Measurements from ENCODE around the gene TSPAN4.

TSPAN4 gene

DNA sequence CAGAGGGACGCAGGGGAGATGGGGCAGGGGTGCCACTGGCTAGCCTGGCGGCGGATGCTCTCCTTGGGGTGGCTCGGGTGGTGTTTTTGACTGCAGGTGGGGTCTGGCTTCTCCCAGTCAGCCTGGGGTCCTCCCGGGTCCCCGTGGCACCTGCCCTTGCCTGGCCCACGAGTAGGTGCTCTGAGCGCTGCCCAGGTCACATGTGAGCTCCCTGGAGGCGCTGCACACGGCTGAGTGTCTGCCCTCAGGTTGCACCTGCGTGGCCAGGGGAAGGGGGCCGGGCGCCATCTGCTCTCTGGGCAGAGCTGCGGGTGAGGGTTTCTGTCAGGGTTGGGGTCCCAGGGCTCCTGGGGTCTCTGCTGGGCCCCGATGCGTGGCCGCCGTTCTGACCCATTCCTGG is 5.2 kb downstream of the TSPAN4 start:
- peaks cover 28% of the 10 kb centered on the region for H3K4me1 ChIP-seq (ENCODE audit: low read depth, poor library complexity, severe bottlenecking)
- H3K4me3 ChIP-seq (IDR thresholded peaks at IDR 0.05; ENCODE audit: insufficient read depth, low read depth, low read length) = no peak overlapping the region
- no peak overlapping the region for H3K4me2 ChIP-seq
- no peak overlapping the region for H3K9ac ChIP-seq
- no peak overlapping the region for H3K27ac ChIP-seq
- no peaks in the 10 kb centered on the region for H3K36me3 ChIP-seq (ENCODE audit: insufficient read depth)
- TF ChIP-seq, protein P1, sequence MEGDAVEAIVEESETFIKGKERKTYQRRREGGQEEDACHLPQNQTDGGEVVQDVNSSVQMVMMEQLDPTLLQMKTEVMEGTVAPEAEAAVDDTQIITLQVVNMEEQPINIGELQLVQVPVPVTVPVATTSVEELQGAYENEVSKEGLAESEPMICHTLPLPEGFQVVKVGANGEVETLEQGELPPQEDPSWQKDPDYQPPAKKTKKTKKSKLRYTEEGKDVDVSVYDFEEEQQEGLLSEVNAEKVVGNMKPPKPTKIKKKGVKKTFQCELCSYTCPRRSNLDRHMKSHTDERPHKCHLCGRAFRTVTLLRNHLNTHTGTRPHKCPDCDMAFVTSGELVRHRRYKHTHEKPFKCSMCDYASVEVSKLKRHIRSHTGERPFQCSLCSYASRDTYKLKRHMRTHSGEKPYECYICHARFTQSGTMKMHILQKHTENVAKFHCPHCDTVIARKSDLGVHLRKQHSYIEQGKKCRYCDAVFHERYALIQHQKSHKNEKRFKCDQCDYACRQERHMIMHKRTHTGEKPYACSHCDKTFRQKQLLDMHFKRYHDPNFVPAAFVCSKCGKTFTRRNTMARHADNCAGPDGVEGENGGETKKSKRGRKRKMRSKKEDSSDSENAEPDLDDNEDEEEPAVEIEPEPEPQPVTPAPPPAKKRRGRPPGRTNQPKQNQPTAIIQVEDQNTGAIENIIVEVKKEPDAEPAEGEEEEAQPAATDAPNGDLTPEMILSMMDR (conservative IDR thresholded peaks at IDR 0.05; ENCODE audit: low read depth, low read length) = no peak
- H4K20me1 ChIP-seq (ENCODE audit: insufficient read depth) = no peaks in the 10 kb centered on the region
- no peaks in the 10 kb centered on the region for H3K79me2 ChIP-seq (ENCODE audit: insufficient read depth, low read depth)
- no peak overlapping the region for H2AFZ ChIP-seq (ENCODE audit: low read depth)
- peaks cover 26% of the 10 kb centered on the region; the same call in 1 of the 2 replicates for H3K27me3 ChIP-seq (ENCODE audit: insufficient read depth, low read depth)

DNA sequence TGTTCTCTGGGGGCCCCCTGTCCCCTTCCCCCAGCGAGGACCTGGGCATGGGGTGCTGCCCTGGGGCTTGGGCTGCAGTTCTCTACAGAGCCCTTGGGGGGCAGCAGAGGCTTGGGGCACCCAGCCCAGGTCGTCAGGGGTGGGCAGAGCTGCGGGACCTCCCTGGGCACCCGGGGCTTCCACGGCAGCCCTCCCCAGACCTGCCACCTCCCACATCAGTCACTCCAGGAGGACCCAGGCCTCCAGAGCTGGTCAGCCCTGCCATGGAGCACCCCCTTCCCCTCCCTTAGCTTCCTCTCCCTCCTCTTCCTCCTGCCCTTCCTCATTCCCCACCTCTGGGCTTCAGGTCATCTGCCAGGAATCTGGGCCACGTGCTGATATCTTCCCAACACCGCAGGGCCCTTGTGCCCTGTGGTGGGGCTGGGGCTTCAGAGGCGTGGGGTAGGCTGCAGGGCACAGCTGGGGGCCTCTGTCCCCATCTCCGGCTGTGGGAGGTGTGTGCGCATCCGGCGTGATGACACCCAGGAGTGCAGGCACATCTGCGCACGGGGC is 5.8 kb downstream of the TSPAN4 start:
- TF ChIP-seq, protein P1 (conservative IDR thresholded peaks at IDR 0.05; ENCODE audit: low read depth, low read length) = peak; percentile 79
- Histone ChIP-seq H3K27me3 (ENCODE audit: insufficient read depth, low read depth) (peaks cover 26% of the 10 kb centered on the region; the same call in 1 of the 2 replicates), H3K36me3 (ENCODE audit: insufficient read depth) (no peaks in the 10 kb centered on the region), H3K79me2 (ENCODE audit: insufficient read depth, low read depth) (no peaks in the 10 kb centered on the region), H3K27ac (no peak overlapping the region), H4K20me1 (ENCODE audit: insufficient read depth) (no peaks in the 10 kb centered on the region), H2AFZ (ENCODE audit: low read depth) (0 out of 2 replicates have a peak overlapping the region, but pooled peaks have one; percentile 49), H3K4me1 (ENCODE audit: low read depth, poor library complexity, severe bottlenecking) (peaks cover 28% of the 10 kb centered on the region), H3K4me3 (IDR thresholded peaks at IDR 0.05; ENCODE audit: insufficient read depth, low read depth, low read length) (no peak overlapping the region), H3K4me2 (peak overlapping the region; percentile 60), H3K9ac (no peak overlapping the region)

DNA sequence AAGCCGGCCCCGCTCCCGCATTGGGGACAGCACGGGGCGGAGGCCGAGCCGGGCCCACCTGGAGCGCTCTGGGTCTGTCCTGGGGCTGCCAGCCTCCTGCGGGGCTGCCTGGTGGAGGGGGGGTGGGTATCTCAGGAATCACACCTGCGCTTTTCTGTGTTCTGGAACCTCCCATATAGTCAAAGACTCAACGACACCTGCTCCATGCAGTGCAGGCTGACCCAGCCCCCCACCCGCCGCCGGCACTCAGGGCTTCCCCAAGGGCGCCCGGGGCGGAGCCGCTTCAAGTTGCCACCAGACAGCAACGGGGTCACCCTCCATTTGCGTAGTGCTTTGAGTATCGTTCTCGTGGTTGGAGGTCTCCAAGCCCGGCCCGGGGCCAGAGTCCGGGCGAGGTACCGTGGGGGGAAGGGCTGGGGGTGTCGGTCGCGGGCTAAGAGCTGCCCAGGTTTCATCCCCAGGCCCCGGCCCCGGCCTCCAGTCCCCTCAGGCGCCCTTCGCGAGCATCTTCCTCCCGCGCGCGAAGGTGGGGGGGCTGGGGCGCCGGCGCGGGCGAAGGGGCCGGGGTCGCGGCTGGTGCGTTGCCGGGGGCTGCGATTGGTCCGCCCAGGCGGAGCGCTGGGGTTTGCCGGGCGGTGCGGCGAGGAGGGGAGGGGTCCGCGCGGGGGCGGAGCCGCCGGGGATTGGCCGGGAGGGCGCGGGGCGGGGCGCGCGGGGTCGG is 6.6 kb downstream of the TSPAN4 start:
- no peak overlapping the region for H3K9ac ChIP-seq
- no peak overlapping the region for H3K27ac ChIP-seq
- no peaks in the 10 kb centered on the region for H3K79me2 ChIP-seq (ENCODE audit: insufficient read depth, low read depth)
- TF ChIP-seq, protein P1 (conservative IDR thresholded peaks at IDR 0.05; ENCODE audit: low read depth, low read length) = no peak
- H3K4me3 ChIP-seq (IDR thresholded peaks at IDR 0.05; ENCODE audit: insufficient read depth, low read depth, low read length) = no peak overlapping the region
- peaks cover 26% of the 10 kb centered on the region; the same call in 1 of the 2 replicates for H3K27me3 ChIP-seq (ENCODE audit: insufficient read depth, low read depth)
- peak overlapping the region; percentile 49; the same call in 1 of the 2 replicates for H2AFZ ChIP-seq (ENCODE audit: low read depth)
- no peaks in the 10 kb centered on the region for H4K20me1 ChIP-seq (ENCODE audit: insufficient read depth)
- H3K4me2 ChIP-seq = peak overlapping the region; percentile 60
- no peaks in the 10 kb centered on the region for H3K36me3 ChIP-seq (ENCODE audit: insufficient read depth)
- peaks cover 22% of the 10 kb centered on the region for H3K4me1 ChIP-seq (ENCODE audit: low read depth, poor library complexity, severe bottlenecking)

DNA sequence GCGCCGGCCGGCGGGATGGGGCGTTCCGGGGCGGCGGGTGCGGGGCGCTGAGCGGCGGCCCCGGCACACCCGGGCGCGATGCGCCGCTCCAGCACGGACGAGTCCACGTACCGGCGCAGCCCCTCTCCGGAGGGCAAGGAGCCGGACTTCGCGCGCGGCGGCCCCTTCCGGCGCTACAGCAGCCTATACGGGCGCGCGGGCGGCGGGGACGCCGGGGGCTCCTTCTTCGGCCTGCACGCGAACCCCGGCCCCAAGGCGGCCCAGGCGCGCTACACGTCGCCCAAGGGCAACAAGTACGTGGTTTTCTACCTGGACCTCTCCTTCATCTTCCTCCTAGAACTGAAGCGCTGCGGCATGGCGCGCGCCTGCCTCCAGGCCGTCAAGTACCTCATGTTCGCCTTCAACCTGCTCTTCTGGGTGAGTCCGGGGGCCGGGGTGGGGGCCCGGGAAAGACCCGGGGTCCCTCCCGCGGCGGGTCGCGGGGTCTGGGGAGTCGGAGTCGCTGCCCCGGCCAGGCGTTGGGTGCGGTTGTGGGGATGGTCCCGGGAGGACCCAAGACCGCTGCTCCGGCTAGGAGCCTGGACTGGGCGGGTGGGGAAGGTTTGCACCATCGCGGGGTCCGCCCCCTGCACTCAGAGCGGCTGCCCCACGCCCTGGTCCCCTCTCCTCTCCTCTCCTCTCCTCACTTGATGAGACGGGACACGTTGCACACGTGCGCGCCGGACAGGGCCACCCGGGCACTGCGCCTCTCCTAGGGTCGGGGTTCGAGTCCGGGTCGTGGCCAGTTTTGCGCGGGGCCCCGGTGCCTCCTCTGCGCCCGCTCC is 7.5 kb downstream of the TSPAN4 start:
- Histone ChIP-seq H3K27me3 (ENCODE audit: insufficient read depth, low read depth) (peaks cover 26% of the 10 kb centered on the region; the same call in 1 of the 2 replicates), H3K4me2 (no peak overlapping the region), H4K20me1 (ENCODE audit: insufficient read depth) (no peaks in the 10 kb centered on the region), H2AFZ (ENCODE audit: low read depth) (no peak overlapping the region), H3K36me3 (ENCODE audit: insufficient read depth) (no peaks in the 10 kb centered on the region), H3K4me3 (IDR thresholded peaks at IDR 0.05; ENCODE audit: insufficient read depth, low read depth, low read length) (no peak overlapping the region), H3K4me1 (ENCODE audit: low read depth, poor library complexity, severe bottlenecking) (peaks cover 13% of the 10 kb centered on the region), H3K79me2 (ENCODE audit: insufficient read depth, low read depth) (no peaks in the 10 kb centered on the region), H3K9ac (no peak overlapping the region), H3K27ac (no peak overlapping the region)
- TF ChIP-seq, protein P1 (conservative IDR thresholded peaks at IDR 0.05; ENCODE audit: low read depth, low read length) = no peak
